H1 (cell line): ENCODE results near the gene NAV2. TPM values are rescaled to one million over a fixed set of nuclear protein-coding genes. Genes with fewer than 3 reads are reported as not detected.

Source experiments
- CTCF ChIA-PET: fragments of 300-600 bp; sonication (Branson Sonifier 250); formaldehyde crosslinking; loops from one replicate; lab custom pipeline; 2021; ENCODE audit not compliant: partially characterized antibody; lab: Charles Lee
- POLR2A ChIA-PET: fragments of 300-600 bp; sonication (Branson Sonifier 250); formaldehyde crosslinking; loops from one replicate; lab custom pipeline; 2021; ENCODE audit warnings: inconsistent platforms; ENCODE audit not compliant: partially characterized antibody; lab: Charles Lee
- DNase-seq, 2 experiments: peaks; one replicate each; pipeline versions ENCODE4 v3.0.0 to v3.0.0-alpha.2; 2010 to 2022; ENCODE audit warnings: low spot score in 2 of 2, low read depth in 1 of 2, mixed read lengths in 1 of 2
- FAIRE-seq: peaks from 2 replicates; lab custom pipeline; 2011; peaks lifted over from hg19 to GRCh38; lab: Jason Lieb, UNC
- H2AFZ ChIP-seq: 2 replicates; pipeline ENCODE4 v1.8.1; 2012; ENCODE audit warnings: low read length, inconsistent platforms
- H2AK5ac ChIP-seq: 2 replicates; pipeline ENCODE4 v1.6.1; 2013; ENCODE audit warnings: low read depth, low read length
- H2BK120ac ChIP-seq: replicated peaks from 2 replicates; pipeline ENCODE3; 2013; ENCODE audit warnings: low read depth, low read length, inconsistent platforms
- H2BK12ac ChIP-seq: 2 replicates; pipeline ENCODE4 v1.6.1; 2013; ENCODE audit warnings: low read depth, low read length
- H2BK15ac ChIP-seq: 2 replicates; pipeline ENCODE4 v1.6.1; 2013; ENCODE audit warnings: low read length
- H2BK20ac ChIP-seq: 2 replicates; pipeline ENCODE4 v1.6.1; 2013; ENCODE audit warnings: low read length
- H2BK5ac ChIP-seq: 2 replicates; pipeline ENCODE4 v1.6.1; 2013; ENCODE audit warnings: low read depth, low read length
- H3K14ac ChIP-seq: 2 replicates; pipeline ENCODE4 v1.6.1; 2013; ENCODE audit warnings: inconsistent platforms; ENCODE audit not compliant: insufficient read length
- H3K18ac ChIP-seq: 2 replicates; pipeline ENCODE4 v1.6.1; 2013; ENCODE audit warnings: low read length; ENCODE audit errors: extremely low read depth
- H3K23ac ChIP-seq: 2 replicates; pipeline ENCODE4 v1.6.1; 2013; ENCODE audit warnings: inconsistent platforms; ENCODE audit not compliant: insufficient read length
- H3K23me2 ChIP-seq: 2 replicates; pipeline ENCODE4 v1.6.1; 2013; ENCODE audit warnings: low read depth, low read length
- H3K27ac ChIP-seq: 2 replicates; pipeline ENCODE4 v1.6.1; 2011; ENCODE audit warnings: low read depth, low read length, inconsistent platforms
- H3K27me3 ChIP-seq, 4 experiments: replicated peaks in 1 of 4; 1 replicate in 1 of 4; 2 replicates in 3 of 4; pipeline versions ENCODE4 v1.6.1 to v1.8.1; 2011 to 2013; ENCODE audit warnings: low read length in 3 of 4, mild to moderate bottlenecking in 3 of 4, inconsistent platforms in 2 of 4, mixed read lengths in 2 of 4, moderate library complexity in 1 of 4; ENCODE audit not compliant: control insufficient read depth in 3 of 4, insufficient read depth in 3 of 4; ENCODE audit errors: extremely low read depth in 1 of 4
- H3K36me3 ChIP-seq, 4 experiments: 2 replicates each; pipeline versions ENCODE4 v1.6.1 to v1.8.1; 2011 to 2013; ENCODE audit warnings: mild to moderate bottlenecking in 4 of 4, low read length in 3 of 4, moderate library complexity in 2 of 4, control low read depth in 1 of 4, inconsistent platforms in 1 of 4; ENCODE audit not compliant: insufficient read depth in 4 of 4, control insufficient read depth in 2 of 4
- H3K4ac ChIP-seq: replicated peaks from 2 replicates; pipeline ENCODE3; 2013; ENCODE audit warnings: low read length, low read depth, mixed read lengths, inconsistent platforms; ENCODE audit not compliant: insufficient read length
- H3K4me1 ChIP-seq, 4 experiments: replicated peaks in 1 of 4; 1 replicate in 1 of 4; 2 replicates in 3 of 4; pipeline versions ENCODE4 v1.6.1 to v1.8.1; 2011 to 2013; ENCODE audit warnings: low read length in 3 of 4, inconsistent platforms in 2 of 4, mixed read lengths in 1 of 4; ENCODE audit not compliant: insufficient read depth in 4 of 4, control insufficient read depth in 3 of 4
- H3K4me2 ChIP-seq, 2 experiments: 2 replicates each; pipeline versions ENCODE4 v1.6.1 to v1.8.1; 2011 to 2013; ENCODE audit warnings: low read depth in 2 of 2, low read length in 2 of 2, control low read depth in 1 of 2, inconsistent platforms in 1 of 2, mild to moderate bottlenecking in 1 of 2; ENCODE audit not compliant: insufficient read depth in 1 of 2
- H3K4me3 ChIP-seq, 4 experiments: fragments of 200-600, 300-600 bp in 1 of 4; sonication (generic), shearing (Covaris generic), sonication (Bioruptor Twin) in 1 of 4; 2 replicates each; pipeline versions ENCODE4 v1.5.1 to v1.8.1; 2011 to 2016; ENCODE audit warnings: low read length in 4 of 4, low read depth in 3 of 4, control low read depth in 2 of 4, inconsistent platforms in 2 of 4, mild to moderate bottlenecking in 2 of 4, mixed read lengths in 1 of 4, moderate library complexity in 1 of 4; ENCODE audit not compliant: insufficient read depth in 2 of 4; ENCODE audit errors: extremely low read depth in 1 of 4
- H3K56ac ChIP-seq: replicated peaks from 2 replicates; pipeline ENCODE3; 2013; ENCODE audit warnings: low read depth, mild to moderate bottlenecking, mixed read lengths, low read length, inconsistent platforms; ENCODE audit not compliant: insufficient read length
- H3K79me1 ChIP-seq: 2 replicates; pipeline ENCODE4 v1.6.1; 2013; ENCODE audit warnings: low read depth, low read length, control low read depth
- H3K79me2 ChIP-seq, 2 experiments: 2 replicates each; pipeline versions ENCODE4 v1.6.1 to v1.8.1; 2012 to 2013; ENCODE audit warnings: low read length in 2 of 2, mild to moderate bottlenecking in 2 of 2, inconsistent platforms in 1 of 2; ENCODE audit not compliant: insufficient read depth in 2 of 2, control insufficient read depth in 1 of 2
- H3K9ac ChIP-seq, 4 experiments: replicated peaks in 1 of 4; 1 replicate in 1 of 4; 2 replicates in 3 of 4; pipeline versions ENCODE4 v1.6.1 to v1.8.1; 2011 to 2013; ENCODE audit warnings: low read depth in 3 of 4, low read length in 3 of 4, control low read depth in 2 of 4, mild to moderate bottlenecking in 2 of 4, moderate library complexity in 2 of 4, inconsistent platforms in 1 of 4; ENCODE audit errors: extremely low read depth in 1 of 4
- H3K9me3 ChIP-seq, 2 experiments: 2 replicates each; pipeline versions ENCODE4 v1.6.1 to v1.8.1; 2012 to 2013; ENCODE audit warnings: mild to moderate bottlenecking in 2 of 2, moderate library complexity in 2 of 2, control low read depth in 1 of 2, inconsistent platforms in 1 of 2, low read depth in 1 of 2, low read length in 1 of 2, mixed read lengths in 1 of 2; ENCODE audit not compliant: insufficient read depth in 2 of 2
- H4K20me1 ChIP-seq, 2 experiments: replicated peaks in 1 of 2; 2 replicates each; pipeline versions ENCODE3 to v1.8.1; 2011 to 2013; ENCODE audit warnings: inconsistent platforms in 2 of 2, low read length in 2 of 2, mild to moderate bottlenecking in 1 of 2; ENCODE audit not compliant: insufficient read depth in 2 of 2, control insufficient read depth in 1 of 2
- H4K5ac ChIP-seq: 2 replicates; pipeline ENCODE4 v1.6.1; 2013; ENCODE audit warnings: low read length, low read depth, mixed read lengths, inconsistent platforms; ENCODE audit not compliant: insufficient read length
- H4K8ac ChIP-seq: 2 replicates; pipeline ENCODE4 v1.8.0; 2013; ENCODE audit warnings: mild to moderate bottlenecking, moderate library complexity, low read length, inconsistent platforms; ENCODE audit not compliant: insufficient read depth; ENCODE audit errors: extremely low read depth
- H4K91ac ChIP-seq: replicated peaks from 2 replicates; pipeline ENCODE3; 2013; ENCODE audit warnings: low read length, mixed read lengths, inconsistent platforms; ENCODE audit not compliant: insufficient read length
- PHF8 ChIP-seq: fragments of 200-600 bp; sonication (generic); conservative IDR thresholded peaks from 2 replicates; pipeline ENCODE4 v1.7.1; 2012; ENCODE audit warnings: low read depth, mild to moderate bottlenecking, inconsistent platforms, low read length, moderate library complexity
- POLR2A ChIP-seq, 2 experiments: IDR thresholded peaks; 1 replicate in 1 of 2; 2 replicates in 1 of 2; pipeline ENCODE4 v1.6.1; 2011; ENCODE audit warnings: low read depth in 2 of 2, low read length in 2 of 2, mild to moderate bottlenecking in 2 of 2; ENCODE audit errors: control extremely low read depth in 1 of 2
- SIX5 ChIP-seq: IDR thresholded peaks from 2 replicates; pipeline ENCODE4 v1.6.1; 2011; ENCODE audit warnings: mild to moderate bottlenecking, low read depth, low read length
- whole genome bisulfite sequencing, 2 experiments: shearing (Covaris generic) in 1 of 2; methylation state at CpG; one replicate each; pipeline versions ENCODE4 v1.1.6 to v1.1.7; 2013 to 2015; ENCODE audit warnings: low lambda C conversion rate in 2 of 2, mixed read lengths in 2 of 2, inconsistent platforms in 1 of 2, low coverage in 1 of 2, missing lambda C conversion rate in 1 of 2; ENCODE audit not compliant: insufficient replicate concordance in 2 of 2, insufficient coverage in 1 of 2, insufficient read length in 1 of 2; ENCODE audit errors: extremely low coverage in 1 of 2, missing lambda C conversion rate in 1 of 2; 5-methylcytosine and 5-hydroxymethylcytosine counted together
- polyA plus RNA-seq, 7 experiments: library from polyadenylated mRNA; depleted of rRNA in 3 of 7; stranded (reverse) in 5 of 7; unstranded in 2 of 7; fragments of >200 nt in 5 of 7; fragments of 200-250 nt in 2 of 7; gene quantifications; 1 replicate in 5 of 7; 2 replicates in 1 of 7; 4 replicates in 1 of 7; pipeline versions ENCODE4 v1.2.1 to v1.2.3, GENCODE V29; 2011 to 2013; ENCODE audit warnings: missing spikeins in 2 of 7, mixed read lengths in 2 of 7
- total RNA-seq: library from RNA; stranded (reverse); fragmentation: NEBNext Ultra II Directional; extraction: Animal tissue kit (Norgen Biotek cat#: 25700); gene quantifications from 2 replicates; pipeline ENCODE4 v1.2.1, GENCODE V29; 2021

NAV2 gene
- total and polyA plus RNA-seq, 2 of the 8 experiments (the other 6 are each of a cell fraction or from before 2014, with no cell fraction given) = 35.6 to 73.6 TPM

DNA sequence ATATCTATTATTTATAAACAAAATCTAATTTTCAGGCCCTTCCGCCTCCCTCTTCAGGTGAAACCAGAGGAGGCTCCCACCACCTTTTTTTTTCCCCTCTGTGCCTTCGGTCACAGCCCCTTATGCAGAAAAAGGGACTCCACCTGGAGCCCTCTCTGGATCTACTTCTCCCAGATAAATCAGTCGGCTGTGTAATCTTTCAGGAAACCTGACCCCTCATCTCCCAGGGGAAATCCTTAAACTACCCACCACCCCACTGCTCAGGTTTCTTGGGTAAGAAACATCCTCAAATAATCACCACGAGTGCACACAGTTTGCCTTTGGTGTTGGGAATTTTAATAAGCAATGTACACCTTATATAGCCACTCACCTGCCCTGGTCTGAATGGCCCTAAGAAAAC lies 104.2 kb downstream of the NAV2 start:
- Histone ChIP-seq H4K20me1 (no peaks in the 10 kb centered on the region), H3K4me1 (peaks cover 29 to 49% (median 46%) of the 10 kb centered on the region in 4 experiments), H3K27me3 (no peaks in the 10 kb centered on the region), H3K23me2 (peaks cover 7% of the 10 kb centered on the region; the same call in 1 of the 2 replicates), H3K79me2 (peaks cover 0 to 72% of the 10 kb centered on the region in 2 experiments; a peak in 3 of 4 replicates), H2AFZ (no peak overlapping the region), H3K4me2 (peak overlapping the region; percentile 73 to 79), H2AK5ac (no peak overlapping the region), H3K18ac (peak overlapping the region; percentile 27; the same call in 1 of the 2 replicates), H3K56ac (no peak overlapping the region), H2BK5ac (peak overlapping the region; percentile 99), H3K4me3 (peak overlapping the region in 3 of 4 experiments; percentile 8 to 46 (median 32); a peak in 5 of 8 replicates), H3K14ac (no peak overlapping the region), H2BK20ac (peak overlapping the region; percentile 74; the same call in 1 of the 2 replicates), H4K91ac (no peak overlapping the region), H4K5ac (peak overlapping the region; percentile 63), H3K23ac (no peak overlapping the region), H3K9ac (peak overlapping the region in 1 of 4 experiments; percentile 36; a peak in 1 of 7 replicates), H3K79me1 (peaks cover 10% of the 10 kb centered on the region), H4K8ac (no peak overlapping the region), H3K27ac (peak overlapping the region; percentile 97), H3K9me3 (no peaks in the 10 kb centered on the region), H3K4ac (no peak overlapping the region), H2BK12ac (no peak overlapping the region), H3K36me3 (peaks cover 0 to 4% (median 2%) of the 10 kb centered on the region in 4 experiments; a peak in 1 of 8 replicates), H2BK15ac (no peak overlapping the region), H2BK120ac (no peak overlapping the region)
- peak in 1 of 2 experiments; percentile 40; a peak in 1 of 3 replicates for TF ChIP-seq POLR2A (IDR thresholded peaks at IDR 0.05; ENCODE audit: control extremely low read depth in 1 of 2, low read depth in 2 of 2, low read length in 2 of 2)
- TF ChIP-seq PHF8 = no peak
- 0 out of 2 replicates have a peak, but pooled peaks have one; percentile 4 for TF ChIP-seq SIX5
- DNase-seq (no peak), FAIRE-seq (no peak)
- POLR2A ChIA-PET = interaction anchor here (0.7 to 5.0 kb wide), 9 partner anchors 10 to 87 kb away, joined by 3 to 37 read pairs (median 7); no protein-coding TSS in a partner anchor
- CTCF ChIA-PET = interaction anchor here (1.0 to 8.0 kb wide), 6 partner anchors 10 to 115 kb away, joined by 3 to 88 read pairs (median 28); no protein-coding TSS in a partner anchor
- WGBS, 2 experiments = 6% methylated on average over 4 of the region's 4 CpGs; no CpG with 5 or more reads in 1 of the 2 experiments
